22Rv1 (cell line): ENCODE results near the gene LARP4B.

Experiments
- H3K27ac ChIP-seq: fragments of 450-650 bp; 2 replicates; pipeline ENCODE4 v1.5.1; 2017
- CTCF ChIP-seq: fragments of 450-650 bp; IDR thresholded peaks from 2 replicates; pipeline ENCODE4 v1.5.1; 2017; ENCODE audit warnings: mild to moderate bottlenecking
- ZFX ChIP-seq: fragments of 450-650 bp; IDR thresholded peaks from 2 replicates; pipeline ENCODE4 v1.6.1; 2017; ENCODE audit warnings: antibody characterized with exemption, borderline replicate concordance

The LARP4B gene

GRCh38 chr10:785089-785860 is 146.2 kb downstream of the LARP4B start:
- no peak overlapping the region for H3K27ac ChIP-seq
- TF ChIP-seq CTCF (0 out of 2 replicates have a peak, but pooled peaks have one; percentile 15), ZFX (no peak)

- no peak overlapping the region for H3K27ac ChIP-seq
- TF ChIP-seq ZFX = no peak
- TF ChIP-seq CTCF = peak; percentile 53
Observed at GRCh38 chr10:784403-785088, 147.0 kb downstream of the LARP4B start.

- no peak overlapping the region for H3K27ac ChIP-seq
- TF ChIP-seq ZFX = no peak
- TF ChIP-seq CTCF = no peak
Observed at GRCh38 chr10:782751-783648, 148.5 kb downstream of the LARP4B start.

- H3K27ac ChIP-seq = no peak overlapping the region
- no peak for TF ChIP-seq CTCF
- TF ChIP-seq ZFX = no peak
Observed at GRCh38 chr10:780536-781524, 150.7 kb downstream of the LARP4B start.

GRCh38 chr10:778626-779330 is 152.7 kb downstream of the LARP4B start:
- TF ChIP-seq ZFX = no peak
- no peak for TF ChIP-seq CTCF
- H3K27ac ChIP-seq = no peak overlapping the region
